Central memory CD4-positive, alpha-beta T cell (primary cell): Measurements from ENCODE around the gene DKC1.
"Not testable (repeated sequence)": the region's sequence is repeated elsewhere in the genome, so short reads cannot be mapped to it uniquely, and the experiment has no call there.

Experiments used
- DNase-seq: peaks from one replicate; pipeline ENCODE4 v3.0.0; 2022

Gene DKC1

DNA sequence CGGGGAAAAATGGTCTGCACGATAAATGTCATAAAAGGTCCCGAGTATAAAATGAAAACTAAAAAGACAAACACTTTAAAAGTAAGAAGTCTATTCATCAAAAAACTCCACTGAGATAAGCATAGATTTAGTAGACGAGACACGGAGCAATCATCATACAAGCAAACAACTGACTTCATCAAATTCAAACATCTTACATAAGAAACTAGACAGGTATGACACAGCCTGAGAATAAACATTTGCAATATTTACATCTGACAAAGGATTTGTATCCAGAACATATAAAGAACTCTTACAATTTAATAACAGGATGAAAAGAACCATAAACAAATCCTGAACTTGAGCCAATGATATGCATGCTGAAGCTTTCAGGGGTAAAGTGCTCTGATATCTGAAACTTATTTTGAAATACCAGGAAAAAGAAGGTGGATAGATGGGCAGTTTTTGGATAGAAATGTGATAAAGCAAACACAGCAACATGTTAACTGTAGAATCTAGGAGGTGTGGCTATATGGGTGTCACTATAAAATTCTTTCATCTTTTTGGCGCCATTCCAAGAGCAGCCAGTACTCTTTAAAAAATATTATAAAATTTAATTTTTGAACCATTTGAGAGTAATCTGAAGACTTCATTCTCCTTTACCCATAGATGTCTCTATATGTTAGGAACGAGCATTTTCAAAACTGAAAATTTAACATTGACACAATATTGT lies 30.6 kb downstream of the DKC1 start:
- DNase-seq, result no peak

DNA sequence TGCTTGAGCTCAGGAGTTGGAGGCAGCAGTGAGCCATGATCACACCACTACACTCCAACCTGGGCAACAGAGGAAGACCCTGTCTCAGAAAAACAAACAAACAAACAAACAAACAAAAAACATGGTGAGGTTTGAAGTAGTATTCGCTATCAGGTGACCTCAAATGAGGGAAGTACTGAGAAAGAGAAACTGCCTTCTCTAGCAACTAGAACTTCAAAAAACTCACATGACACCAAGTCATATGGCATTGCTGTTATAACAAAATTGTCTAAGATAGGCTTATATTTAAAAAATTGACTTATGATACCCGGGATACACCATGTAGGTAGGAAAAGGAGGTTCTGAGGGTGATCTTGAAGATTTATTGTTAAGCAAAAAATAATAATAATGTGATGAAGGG lies 32.4 kb downstream of the DKC1 start:
- DNase-seq, result no peak

DNA sequence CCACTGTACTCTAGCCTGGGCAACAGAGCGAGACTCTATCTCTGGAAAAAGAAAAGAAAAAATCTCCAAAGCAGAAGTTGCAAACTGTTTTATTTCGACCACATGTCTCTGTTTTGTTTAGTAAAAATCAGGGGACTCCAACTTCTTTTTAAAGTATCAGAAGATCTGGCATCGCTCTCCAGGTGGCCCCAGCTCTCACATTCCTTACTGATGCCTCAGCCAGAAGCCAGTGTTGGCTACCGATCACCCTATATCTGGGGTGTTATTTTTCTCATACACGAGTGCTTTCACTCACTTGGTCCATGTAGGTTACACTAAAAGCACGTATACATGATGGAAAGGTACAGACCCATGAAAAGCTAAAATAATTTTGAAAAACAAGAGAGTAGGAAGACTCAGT lies 34.3 kb downstream of the DKC1 start:
- DNase-seq, result no peak

DNA sequence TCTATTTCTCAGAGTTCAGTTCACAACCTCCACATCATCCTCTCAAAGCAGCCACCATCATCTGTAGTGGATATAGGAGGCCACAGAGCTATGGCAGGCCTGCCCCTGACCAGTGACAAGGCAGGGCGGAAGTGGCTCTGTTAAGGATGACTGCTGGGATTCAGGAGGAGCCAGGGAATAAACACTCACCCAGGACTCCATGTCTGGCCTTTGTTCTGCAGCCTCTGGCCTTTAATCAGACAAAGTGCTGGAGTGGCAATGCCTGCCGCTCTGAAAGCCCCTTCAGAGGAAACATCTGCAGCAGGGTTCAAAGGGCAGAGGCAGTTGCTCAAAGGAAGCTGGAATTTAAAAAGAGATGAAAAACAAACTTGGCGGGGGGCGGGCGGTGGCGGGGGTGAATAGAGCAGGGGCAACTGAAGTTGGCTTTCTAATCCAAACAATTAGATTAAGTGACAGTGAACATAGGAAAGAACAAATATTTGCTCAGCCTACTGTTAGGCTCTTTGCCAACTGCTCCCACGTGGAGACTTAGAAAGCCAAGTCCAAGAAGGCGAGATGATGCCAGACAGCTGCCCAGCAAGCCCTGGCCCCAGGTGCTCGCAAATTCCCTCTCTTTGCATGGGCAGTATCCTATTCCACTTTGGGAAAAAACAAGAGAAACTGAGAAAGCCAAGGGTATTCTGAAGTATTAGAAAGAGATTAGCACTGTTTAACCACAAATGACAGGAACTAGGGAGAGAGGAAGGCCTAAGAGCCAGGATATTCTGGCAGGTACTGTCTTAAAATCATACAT lies 37.1 kb downstream of the DKC1 start:
- DNase-seq, result no peak

DNA sequence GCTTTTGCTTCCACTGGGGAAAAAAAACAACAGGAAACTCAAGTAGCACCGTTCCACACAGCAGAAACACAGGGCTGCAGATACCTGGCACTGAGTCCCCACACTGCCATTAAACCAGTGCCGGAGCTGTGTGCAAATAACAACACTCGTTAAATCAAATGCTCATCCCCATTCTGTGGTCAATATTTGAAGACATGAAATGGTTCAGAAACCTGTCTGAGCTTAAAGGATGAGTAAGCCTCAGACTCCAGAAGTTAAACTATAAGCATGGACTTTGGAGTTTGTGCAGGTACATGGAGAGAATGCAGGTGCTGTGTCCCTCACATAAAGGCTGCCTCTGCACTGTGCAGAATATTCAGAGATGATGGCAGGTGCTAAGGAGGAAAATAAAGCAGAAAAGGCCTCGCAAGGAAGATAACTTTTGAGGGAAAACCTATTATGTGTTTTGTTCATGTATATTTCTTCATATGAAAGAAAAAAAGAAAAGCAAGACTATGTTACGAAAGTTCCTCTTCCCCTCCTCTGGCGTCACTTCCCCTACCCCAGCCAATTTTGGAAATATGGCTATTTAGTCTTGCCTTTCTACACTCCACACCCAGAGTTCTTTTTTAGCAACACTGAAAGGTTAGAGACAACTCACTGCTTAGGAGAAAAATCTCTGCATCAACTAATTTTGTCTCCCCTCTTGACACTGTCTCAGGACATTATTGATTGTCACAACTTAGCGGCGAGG lies 38.0 kb downstream of the DKC1 start:
- DNase-seq, result no peak

DNA sequence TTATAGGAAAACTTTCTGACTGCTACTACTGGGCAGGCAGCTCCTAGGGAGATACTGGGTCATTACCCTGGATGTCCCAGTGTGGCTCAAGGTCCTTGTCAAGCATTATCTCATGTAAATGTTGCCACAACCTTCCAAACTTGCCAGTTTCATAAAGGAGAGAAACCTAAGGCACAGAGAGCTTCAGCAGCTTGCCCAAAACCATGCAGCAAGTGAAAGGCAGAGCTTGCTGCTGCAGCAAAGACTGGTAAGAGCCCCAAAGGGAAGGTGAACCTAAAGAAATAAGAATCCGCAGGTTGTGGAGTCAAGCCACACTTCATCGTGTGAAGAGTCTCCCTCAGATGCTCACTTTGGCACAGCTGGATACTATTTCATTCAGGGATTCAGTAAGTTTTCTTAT lies 40.3 kb downstream of the DKC1 start:
- DNase-seq, result no peak

DNA sequence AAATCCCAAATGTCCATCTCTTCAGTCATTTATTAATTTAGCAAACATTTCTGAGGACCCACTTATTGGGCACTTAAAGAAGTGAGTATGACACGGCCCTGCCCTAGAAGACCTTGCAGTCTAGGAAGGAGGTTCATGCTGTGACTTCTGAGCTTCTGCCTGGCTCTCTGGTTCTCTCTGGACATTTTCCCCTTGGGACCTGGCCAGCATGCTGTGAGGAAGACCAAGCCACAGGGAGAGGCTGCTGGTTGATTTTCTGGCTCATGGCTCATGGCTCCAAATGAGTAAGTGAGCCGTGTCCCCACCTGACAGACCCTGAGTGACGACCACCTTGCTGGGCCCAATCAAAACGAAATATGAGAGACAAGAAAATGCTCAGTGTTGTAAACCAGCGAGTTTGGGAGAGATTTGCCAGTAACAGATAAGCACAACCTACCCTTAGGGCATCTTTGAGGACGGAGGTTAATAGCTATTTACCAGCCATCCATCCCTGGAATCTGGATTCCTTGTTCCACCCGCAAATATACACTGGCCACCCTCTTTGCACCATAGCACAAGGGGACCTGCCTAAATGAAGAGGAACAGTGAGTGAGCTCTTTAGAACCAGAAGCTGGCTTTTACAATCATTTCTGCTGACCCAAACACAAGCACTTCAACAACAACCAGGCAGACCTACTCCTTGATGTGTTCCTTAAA lies 41.7 kb downstream of the DKC1 start:
- no peak for DNase-seq

DNA sequence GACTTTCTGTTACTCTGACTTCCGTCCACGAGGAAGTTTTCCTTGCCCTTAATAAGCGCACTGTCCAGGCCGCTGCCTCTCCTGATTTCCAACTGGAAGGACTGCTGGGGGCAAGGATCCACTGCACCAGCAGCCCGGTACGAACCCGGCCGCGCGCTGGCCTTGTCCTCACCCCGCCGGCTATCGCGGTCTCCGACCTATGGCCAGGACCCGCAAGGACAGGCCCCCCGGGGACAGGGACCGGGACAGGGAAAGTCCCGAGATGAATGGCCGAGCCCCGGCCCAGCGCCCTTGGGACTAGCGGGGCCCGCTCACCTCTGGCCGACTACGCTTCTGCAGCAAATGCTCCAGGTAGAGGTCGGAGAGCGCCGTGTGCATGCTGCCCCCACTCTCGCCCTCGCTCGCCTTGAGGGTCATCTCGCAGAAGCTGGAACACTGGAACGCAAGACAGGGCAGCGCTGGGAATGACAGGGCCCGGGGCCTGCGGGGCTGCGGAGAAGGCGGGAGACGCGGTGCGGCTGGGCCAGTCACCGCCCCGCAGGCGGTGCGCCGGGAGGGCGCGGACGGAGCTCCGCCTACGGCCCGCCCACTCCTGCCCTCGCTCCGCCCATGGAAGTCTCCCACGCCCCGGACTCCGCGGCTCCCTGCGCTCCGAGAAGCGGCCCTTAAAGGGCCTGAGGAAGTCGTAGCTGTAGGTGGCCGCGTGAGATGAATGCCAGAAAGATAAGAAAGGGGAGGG lies 42.5 kb downstream of the DKC1 start, which contains the start of gene MPP1:
MPP1 (minus strand) TSS at position 529 of the 739 bp plus-strand sequence; CDS start at position 417, 112 bp downstream.
- DNase-seq, result peak; percentile 71

DNA sequence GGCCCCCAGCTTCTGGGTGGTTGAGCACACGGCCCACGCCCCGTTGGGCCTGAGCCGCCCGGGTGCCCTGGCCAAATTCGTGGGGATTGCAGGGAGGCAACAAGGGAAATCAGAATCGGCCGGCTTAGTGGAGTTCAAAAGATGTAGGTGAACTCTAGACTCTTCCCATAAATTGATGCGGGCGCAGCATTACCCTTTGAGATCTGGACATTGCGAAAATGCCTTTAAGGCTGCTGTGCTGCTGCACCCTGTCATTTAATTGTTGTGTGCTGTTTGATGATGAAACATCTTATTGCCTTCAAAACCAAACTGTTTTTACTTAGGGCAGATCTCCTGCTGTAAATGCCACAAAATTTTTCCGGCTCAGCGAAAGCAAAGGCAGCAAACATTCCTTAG lies 43.0 kb downstream of the DKC1 start:
- no peak for DNase-seq

DNA sequence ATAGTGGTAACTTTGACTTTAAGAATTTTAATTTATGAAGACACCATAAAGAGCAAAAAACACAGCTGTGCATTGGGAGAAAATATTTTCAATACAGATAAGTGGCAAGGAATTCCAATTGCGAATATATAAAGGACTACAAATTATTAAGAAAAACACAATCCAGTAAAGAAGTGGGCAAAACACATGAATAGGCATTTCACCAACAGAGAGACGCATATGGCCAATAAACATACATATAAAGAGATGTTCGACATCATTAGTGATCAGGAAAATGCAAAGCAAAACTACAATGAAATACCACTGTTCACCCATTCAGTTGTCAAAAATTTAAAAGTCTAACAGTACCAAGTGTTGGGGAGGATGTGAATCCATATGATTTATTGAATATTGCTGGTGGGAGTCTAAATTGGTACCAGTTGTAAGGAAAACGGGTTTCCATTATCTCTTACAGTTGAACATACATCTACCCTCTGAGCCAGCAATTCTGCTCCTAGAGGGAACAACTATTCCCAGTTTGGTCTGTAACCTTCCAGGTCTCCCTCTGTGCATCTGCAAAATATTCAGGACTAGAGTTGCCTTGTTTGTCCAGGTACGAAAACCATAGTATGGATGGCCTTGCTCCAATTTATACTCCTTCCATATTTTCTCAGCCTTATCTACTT lies 44.3 kb downstream of the DKC1 start:
- no peak for DNase-seq

DNA sequence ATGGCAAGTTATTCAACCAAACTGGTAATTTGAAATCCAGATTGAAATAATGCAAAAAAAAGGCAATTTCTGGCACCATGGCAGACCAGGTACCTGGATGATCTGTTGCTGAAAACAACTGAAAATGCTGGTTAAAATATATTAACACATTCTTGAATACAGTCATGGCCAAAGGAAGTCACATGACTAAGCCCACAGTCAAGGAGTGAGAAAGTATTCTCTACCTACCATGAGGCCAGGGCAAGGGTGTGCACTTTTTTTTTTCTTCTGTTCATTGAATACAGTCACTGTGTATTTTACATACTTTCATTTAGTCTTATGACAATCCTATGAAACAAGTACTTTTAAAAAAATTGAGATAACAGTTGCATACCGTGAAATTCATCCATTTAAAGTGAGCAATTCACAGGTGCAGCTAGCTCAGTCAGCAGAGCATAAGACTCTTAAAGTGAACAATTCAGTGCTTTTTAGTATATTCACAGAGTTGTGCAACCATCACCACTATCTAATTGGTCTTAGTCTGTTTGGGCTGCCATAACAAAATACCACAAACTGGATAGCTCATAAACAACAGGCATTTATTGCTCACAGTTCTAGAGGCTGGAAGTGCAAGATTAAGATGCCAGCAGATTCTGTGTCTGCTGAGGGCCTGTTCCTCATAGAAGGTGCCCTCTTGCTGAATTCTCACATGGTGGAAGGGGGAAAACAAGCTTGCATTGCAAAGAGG lies 47.4 kb downstream of the DKC1 start:
- DNase-seq, result no peak

DNA sequence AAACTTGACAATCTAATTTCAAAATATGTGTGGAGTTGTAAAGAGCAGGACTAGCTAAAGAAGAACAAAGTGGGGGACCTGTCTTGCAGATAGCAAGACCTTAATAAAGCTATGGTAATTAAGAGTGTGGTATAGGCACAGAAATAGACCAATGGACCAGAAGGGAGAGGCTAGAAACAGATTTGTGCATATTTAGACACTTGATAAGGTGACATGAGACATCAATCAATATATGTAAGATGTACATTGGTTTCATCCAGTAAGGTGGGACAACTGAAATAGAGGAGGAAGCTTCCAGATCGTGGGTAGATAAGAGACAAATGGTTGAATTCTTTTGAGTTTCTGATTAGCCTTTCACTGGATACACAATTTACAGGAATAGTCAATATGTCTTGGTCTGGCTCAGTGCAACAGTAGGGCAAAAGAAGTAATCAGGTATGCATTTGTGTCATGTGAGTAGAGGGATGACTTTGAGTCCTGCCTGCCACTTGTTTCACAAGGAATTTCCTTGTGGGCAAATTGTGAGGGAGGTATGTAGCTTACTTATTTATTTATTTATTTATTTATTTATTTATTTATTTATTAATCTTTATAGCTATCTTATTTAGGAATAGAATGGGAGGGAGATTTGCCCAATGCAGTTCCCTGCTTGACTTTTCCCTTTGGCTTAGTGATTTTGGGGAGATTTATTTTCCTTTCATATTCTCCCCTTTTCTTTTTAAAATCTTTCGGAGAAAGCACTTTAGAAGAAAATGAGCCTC lies 49.9 kb downstream of the DKC1 start:
- DNase-seq, result no peak

DNA sequence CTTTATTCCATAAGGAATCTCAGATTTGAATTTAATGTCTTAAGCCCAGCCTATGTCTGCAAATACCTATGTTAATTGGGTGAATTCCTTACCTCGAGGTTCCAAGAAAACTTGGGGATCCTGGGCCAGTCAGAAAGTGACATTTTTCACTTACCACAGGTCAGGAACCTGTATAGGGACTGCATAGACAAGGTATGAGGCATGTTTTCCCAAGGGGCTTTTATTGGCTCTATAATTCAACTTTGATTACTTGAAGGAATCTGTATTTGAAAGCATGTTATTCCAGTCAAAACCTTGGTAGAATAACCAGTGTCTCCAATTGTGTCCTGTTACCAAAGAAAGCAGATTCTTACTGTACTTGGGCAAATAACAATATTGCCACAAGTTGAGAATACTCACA lies 51.1 kb downstream of the DKC1 start:
- no peak for DNase-seq

DNA sequence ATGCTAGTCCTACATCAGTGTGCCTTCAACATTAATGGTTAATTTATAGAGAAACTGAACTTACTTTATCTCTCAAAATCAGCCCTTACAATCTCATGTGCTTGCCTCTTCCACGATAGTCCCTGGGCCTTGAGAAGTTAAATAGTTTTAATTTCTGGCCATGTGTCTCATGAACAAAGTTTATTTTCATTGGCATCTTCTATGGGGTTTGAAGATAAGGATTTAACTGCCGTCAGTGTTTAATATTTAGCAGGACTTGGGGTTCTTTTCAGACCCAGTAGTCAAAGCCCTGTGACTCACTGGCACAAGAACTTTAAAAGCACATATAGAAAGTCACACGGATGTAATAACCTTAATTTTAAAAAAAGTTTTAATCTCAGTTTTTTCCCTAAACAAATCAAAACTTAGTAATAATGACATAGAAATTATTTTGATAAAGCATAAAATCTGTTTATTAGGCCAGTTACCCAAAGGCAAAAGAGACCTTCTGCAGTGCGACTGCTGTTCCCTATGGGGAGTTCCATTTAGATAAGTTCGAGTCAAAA lies 52.7 kb downstream of the DKC1 start:
- DNase-seq, result no peak

DNA sequence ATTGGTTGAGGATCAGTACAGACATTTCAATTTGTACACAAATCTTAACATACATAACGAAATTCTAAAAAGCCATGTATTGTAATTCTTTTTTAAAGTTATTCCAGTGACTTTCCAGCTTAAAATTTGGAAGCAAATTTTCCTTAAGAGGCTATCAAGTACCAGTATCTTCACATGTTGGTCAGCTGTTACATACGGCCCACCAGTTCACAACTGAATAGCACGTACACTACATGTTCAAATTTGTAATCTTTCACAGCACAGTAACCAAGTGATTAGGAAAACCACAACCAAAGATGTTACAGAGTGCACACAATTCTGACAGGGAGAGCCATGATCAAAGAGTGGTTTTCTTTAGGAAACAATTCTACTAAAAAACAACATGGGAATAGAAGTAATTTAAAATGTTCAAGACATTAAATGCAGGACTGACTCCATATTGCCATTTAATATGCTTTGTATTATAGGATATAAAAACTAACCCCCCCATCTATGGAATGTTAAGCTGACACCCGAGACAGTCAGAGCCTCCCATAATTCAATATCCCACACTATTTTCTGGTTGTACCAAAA lies 53.7 kb downstream of the DKC1 start:
- DNase-seq, result not testable (repeated sequence)

DNA sequence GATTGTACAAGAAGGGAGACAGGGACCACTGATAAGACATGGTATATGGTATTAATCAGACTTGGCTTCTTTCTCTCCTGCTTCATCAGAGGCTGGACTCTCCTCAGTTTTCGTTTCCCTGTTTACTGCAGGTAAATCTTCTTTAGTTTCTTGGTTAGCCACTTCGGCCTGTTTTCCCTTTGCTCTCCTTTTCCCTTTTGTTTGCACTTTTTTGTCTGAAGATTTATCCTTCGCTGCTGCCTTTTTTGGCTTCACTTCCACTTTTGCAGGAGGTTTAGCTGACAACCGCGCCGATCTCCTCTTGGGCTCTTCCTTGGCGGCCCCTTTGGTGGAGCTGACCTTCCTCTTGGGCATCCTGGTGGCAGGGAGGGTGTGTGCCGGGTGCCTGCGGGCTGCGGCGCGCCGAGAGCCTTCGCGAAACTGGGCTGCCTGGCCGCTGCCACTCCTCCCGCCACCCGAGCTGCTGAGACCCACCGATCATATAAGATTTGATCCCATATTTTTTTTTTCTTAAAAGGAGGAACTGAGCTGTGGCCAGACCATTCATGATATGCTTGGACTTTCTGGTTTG lies 54.5 kb downstream of the DKC1 start:
- DNase-seq, result not testable (repeated sequence)

DNA sequence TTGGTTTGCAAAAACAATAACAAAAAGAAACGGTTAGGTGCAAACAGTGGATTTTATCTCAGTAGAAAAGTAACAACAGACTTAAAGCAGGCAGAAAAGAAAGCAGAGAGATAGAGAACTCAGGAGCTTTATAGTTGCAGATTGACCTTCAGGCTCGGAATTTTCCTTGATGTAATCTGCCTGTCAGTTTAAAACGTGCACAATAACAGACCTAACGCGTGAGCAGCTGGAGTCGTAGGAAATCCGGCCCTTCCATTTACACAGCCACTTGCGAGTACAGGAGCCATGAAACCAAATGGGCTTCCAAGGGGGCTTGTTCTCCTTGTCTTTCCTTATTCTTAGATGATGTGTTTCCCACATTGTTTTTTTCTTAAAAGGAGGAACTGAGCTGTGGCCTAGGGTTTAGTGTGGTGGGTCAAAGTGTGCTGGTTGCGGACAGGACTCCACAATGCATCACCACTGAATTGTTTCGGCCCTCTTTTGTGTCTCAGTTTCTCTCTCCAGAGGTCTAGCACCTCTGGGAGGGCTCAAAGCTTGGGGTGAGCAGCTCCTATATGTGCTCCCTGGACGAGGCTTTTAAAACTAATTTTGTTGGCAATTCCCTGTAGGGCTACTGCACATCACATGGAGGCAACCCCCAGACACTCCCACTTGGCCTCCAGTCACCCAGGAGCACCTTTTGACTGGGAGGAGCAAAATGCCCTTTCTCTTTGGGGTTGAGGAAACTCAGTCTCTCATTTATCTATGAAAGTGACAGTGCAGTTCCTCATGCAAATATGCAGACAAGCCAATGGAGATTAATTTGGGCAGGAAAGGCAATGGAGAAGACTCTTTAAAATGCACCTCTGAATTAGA lies 56.5 kb downstream of the DKC1 start:
- no peak for DNase-seq

DNA sequence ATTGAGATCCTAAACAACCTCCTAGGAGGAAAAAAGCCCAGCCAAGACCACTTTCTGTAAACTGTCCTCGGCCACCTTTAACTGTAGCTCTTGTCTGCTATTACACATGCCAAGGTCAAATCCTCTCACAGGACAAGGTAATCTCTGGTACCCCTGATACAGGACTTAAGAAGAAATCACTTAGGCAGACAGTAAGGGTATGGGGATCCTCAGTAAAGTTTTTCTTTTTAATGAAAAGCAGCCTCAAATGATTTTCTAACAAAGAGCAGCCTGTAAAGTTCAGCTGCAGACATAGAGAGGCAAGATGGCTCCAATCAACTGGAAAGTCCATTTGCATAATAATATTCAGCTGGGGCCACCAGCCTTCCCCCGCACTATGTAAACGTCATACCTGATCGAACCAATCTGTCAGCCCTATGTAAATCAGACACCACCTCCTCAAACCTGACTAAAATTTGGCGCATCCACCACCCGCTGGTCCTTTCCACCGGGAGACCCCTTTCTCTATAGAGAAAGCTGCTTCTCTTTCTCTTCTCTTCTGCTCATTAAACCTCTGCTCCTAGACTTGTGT lies 57.2 kb downstream of the DKC1 start:
- DNase-seq, result no peak
